Renal pelvis (tissue), 4 donors: Measurements from ENCODE around the gene ATRN. TPM values are rescaled to one million over a fixed set of nuclear protein-coding genes. Genes with fewer than 3 reads are reported as not detected.

ENCODE experiments used
- DNase-seq: peaks from one replicate; pipeline ENCODE4 v3.0.0-alpha.2; 2013
- polyA plus RNA-seq, 3 donors: library from polyadenylated mRNA; unstranded; fragments of 120-200 nt; gene quantifications; one replicate each; pipeline ENCODE4 v1.2.1, GENCODE V29; 2013; ENCODE audit not compliant: insufficient read length in 3 of 3

The ATRN gene
- polyA plus RNA-seq, 3 donors: 47.6 to 56.7 (median 53.5) TPM

GRCh38 chr20:3673221-3674070 lies 202.6 kb downstream of the ATRN start:
- no peak for DNase-seq

DNA sequence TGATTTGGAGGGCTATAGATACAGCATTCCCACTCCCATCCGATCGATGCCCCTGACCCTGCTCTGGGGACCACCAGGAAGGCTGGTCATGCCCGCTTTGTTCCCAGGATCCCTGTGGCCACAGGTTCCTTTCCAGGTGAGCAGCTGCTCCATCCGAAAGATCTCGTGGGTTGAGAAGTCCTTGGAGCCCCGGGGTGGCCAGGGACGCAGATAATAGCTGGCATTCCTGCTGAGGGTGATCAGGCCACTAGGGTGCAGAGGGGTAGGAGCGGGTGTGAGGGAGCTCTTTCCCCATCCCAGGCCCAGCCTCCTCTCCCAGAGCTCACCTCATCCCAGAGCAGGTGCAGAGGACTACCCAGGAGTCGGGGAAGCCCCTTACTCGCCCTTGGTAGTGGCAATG lies 203.6 kb downstream of the ATRN start:
- DNase-seq: no peak

DNA sequence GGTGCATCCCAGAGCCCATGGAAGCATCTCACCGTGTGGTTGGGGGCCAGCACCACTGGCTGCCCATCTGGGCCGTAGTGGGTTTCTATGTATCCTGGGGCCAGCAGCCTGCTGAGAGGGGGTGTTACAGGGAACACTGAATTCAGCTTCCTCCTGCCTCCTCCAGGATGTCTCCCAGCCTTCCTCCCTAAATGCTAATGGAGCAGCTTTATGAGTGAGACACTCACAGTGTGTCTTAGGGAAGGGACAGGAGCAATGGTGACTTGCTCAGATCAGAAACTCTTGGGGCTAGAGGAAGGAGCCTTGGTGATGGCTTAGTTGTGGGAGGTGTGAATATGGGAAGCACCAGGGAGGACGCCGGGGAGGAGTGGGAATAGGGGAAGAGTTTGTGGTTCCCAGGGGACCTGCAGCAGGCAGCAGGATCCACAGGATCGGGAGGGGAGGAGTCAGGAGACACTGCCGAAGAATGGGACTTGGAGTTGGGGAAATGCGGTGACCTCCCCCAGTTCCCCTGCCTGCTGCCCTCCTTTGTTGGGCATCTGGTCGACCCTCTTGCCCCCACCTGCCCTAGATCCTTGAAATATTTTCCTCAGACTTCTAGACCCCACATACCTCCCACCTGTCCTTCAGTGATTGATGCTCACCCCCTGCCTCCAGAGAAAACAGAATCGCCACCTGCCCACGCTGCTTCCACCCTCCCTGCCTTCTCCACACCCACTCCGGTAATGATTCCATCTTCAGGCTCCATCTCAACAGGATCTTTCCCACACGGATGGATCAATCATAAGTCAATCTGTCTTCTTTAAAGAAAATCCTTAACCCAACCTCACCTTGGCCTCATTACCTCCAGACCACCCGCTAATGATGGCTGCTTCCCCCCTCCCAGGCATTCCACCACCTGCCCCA lies 204.4 kb downstream of the ATRN start:
- no peak for DNase-seq

- no peak for DNase-seq
These were observed 206.9 kb downstream of the ATRN start for GRCh38 chr20:3677733-3678132.

GRCh38 chr20:3678198-3678597 lies 207.4 kb downstream of the ATRN start:
- DNase-seq: no peak

- no peak for DNase-seq
These were observed 208.3 kb downstream of the ATRN start for GRCh38 chr20:3678856-3679720.

DNA sequence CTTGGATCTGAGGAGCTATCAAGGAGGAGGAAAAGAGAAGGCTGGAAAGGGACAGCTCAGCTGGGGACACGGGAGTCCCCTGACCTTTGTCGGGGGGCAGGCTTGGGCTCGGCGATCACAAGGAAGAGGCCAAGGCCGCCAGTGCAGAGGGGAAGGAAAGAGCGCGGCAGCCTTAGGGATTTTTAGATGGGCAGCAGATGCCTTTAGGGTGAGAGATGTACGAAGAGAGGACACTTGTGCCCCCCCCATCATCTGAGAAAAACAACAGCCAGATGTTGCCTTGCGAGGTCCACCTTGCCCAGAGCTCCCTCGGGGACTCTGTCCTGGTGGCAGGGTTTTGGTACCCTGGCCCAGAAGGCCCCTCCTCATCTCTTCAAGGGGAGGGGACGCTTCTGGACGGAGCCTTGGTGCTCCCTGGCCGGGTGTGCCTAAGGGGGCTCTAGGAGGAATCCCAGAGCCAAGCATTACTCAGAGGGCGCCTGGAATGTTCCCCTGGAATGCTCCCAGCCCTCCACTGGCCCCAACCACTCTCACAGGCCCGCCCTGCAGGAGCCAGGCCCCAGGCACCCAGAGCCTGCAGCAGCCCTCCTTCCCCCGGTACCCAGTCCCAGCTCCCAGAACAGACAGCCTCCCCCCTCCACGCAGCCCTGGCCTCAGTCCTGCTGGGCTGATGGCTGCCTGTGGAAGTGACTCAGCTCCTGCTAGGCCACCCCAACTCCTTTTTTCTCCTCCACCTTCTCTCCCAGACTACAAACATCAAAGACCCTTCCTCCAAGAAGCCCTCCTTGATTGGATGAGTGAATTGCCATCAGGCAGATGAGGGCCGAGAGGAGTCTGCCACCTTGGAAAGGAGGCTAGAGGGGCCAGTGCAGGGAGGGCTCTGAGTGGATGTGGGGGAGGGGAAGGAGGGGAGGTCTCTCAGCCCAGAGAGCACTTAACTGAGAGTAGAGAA lies 209.2 kb downstream of the ATRN start:
- DNase-seq: no peak

DNA sequence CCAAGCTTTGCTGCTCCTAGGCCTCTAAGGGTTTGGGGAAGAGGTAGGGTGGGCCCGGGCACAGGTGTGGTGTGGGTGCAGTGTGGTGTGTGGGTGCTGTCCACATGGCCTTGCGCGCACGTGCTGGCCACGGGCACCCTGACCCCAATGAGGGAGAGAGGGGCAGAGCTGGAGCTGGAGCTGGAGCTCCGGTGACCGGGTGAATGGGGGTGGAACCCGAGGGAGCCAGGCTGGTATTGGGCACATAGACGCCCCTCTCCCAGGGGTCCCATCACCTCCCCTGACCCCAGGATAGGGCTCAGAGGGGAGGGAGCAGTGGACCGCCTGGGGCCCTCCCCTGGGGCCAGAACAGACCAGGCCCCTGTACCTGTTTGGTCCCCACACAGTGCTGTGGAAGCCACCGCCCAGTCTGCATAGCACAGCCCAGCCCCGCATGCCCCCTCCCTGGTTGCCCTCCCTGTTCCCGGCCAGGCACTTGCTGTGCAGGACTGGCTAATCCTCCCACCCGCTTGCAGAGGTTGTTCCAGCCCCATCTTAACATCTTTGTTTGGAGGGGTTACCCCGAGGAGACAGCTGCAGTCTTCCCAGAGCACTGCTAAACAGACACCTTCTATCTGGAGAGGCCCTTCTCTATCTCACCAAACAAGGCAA lies 210.0 kb downstream of the ATRN start:
- no peak for DNase-seq

- DNase-seq: no peak
These were observed 210.6 kb downstream of the ATRN start for GRCh38 chr20:3681352-3681930.

GRCh38 chr20:3681931-3682781 lies 211.3 kb downstream of the ATRN start, which contains the start of gene ADAM33:
TSS of gene ADAM33 (minus strand) at chr20:3682010. CDS start at chr20:3682004, 6 bp downstream.
- no peak for DNase-seq

- no peak for DNase-seq
These were observed 214.5 kb downstream of the ATRN start for GRCh38 chr20:3685341-3685740.

DNA sequence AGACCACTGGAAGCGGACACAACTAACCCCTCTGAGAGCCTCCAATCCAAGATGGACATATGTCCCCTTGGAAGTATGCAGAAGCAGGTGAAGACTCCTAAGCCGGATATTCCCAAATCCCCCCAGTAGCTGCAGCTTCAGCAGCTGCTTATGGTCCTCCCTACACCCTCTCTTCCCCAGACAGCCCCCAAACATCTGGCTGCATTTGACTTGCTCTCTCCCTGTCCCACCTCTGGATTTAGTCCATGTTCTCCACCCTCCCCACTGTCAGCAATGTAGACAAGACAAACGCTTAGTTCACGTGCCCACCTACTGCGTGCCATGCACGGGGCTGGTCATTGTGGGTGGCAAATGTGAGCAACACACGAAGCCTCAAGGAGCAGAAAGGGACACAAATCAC lies 215.6 kb downstream of the ATRN start:
- DNase-seq: no peak

DNA sequence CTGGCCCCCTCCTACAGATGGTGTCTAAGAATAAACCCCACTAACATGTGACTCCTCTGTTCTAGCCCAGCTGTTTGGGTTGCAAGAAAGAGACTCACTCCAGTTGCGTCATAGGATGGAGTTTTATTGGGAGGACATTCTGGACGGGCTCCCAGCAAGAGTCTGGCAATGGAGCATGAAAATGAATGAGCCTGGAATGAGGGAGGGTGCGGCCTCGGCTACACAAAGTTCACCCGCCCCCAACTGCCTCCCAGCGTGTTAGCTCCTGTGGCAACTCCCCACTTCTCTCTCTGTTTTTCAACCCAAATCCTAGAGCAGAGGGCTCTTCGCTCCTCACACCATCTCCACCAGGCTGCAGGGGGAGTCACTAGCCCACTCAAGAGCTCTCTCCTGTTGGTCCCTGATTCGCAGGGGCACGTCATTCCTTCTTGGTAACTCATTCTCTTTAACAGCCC lies 216.1 kb downstream of the ATRN start:
- peak; percentile 88 for DNase-seq

DNA sequence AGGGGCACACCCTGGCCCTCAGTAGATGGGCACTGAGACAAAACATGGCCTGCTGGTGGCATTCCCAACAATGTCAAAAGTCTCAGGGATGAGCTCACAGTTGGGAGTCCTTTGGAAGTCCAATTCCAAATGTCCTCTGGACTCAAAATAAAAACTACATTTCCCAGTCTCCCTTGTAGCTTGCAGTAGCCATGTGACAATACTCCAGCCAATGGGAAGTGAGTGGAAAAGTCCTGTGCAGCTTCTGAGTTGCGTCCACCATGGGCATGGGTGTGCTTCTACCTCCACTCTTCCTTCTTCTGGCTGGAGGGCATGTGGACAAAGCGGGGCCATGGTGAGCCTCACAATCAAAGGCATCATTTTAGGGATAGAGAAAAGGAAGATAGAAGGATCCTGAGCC lies 216.8 kb downstream of the ATRN start:
- DNase-seq: no peak

GRCh38 chr20:3689978-3690377 lies 219.2 kb downstream of the ATRN start:
- DNase-seq: no peak

GRCh38 chr20:3690413-3690812 lies 219.6 kb downstream of the ATRN start:
- DNase-seq: no peak

DNA sequence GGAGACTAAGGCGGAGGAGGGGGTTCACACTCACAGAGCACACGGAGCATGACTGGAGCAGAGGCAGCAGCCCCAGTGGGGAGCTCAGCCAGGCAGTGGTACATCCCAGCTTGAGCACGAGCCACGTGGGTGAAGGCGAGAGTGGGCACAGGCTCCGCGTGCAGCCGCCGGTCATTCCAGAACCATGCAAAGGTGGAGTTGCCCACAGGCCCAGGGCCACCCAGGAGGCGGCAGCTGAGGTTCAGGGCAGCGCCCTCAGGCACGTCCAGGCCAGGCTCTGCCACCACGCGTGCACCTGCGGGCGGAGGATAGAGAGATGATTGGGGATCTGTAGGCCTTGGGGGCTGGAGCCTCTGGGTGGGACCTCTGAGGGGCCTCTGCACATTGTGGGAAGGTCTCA lies 220.5 kb downstream of the ATRN start:
- no peak for DNase-seq

GRCh38 chr20:3691897-3692296 lies 221.1 kb downstream of the ATRN start:
- DNase-seq: no peak
